Limb (tissue), 2 donors: Measurements from ENCODE around the gene ARMC9.
"Not testable (repeated sequence)": the region's sequence is repeated elsewhere in the genome, so short reads cannot be mapped to it uniquely, and the experiment has no call there.

Experiments used
- DNase-seq, 2 donors: peaks; one replicate each; pipeline ENCODE4 v3.0.0-alpha.2; 2016; ENCODE audit errors: extremely low spot score in 2 of 2

ARMC9 gene

DNA sequence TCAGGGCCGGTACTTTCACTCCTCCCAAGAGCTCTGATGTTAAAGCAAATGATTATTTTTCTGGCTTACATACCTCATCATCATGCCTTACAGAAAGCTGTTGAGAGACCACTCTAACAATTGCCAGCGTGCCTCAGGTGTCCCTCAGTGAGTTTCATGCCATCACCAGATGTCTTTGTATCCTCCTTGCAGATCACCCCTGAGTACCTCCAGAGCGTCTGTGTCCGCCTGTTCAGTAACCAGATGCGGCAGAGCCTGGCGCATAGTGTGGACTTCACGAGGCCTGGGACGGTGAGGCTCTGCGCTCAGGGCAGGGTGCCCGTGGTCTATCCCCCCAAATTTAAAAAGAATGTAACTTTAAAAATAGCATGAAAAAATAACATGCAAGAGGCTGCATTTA is 41.3 kb downstream of the ARMC9 start:
- DNase-seq: no peak

DNA sequence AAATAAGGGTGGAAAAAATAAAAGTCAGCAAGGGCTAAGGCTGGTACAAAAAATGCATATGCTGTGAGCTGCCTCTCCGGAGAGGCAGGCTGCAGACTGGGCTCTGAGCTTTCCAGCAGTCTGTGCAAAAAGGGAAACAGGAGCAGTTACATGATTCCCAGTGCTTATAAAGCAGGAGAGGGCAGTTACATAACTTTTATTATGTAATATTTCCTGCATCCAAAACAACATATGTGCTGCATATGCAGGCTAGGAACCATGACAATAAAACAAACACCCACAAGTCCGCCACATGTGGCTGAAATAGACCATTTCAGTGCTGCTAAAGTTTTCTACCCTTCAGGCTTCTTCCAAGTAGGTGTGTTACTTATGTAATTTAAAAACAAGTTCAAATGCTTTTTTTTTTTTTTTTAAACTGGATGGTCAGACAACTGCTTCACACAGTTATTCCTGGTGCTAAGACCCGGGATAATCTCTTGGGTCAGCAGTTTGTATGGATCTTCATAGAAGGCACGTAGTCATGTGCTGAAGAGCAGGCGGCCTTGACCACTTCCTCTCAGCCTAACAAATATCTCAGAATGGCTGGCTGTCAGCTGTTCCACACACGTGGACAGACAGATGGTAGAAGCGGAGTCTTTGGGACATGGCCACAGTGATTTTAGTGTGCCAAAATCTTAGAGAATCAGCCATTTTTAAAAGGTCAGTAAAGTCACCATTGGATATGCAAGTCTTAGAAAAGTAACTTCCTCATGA is 43.5 kb downstream of the ARMC9 start:
- peak in 1 of 2 donors; percentile 16 for DNase-seq

DNA sequence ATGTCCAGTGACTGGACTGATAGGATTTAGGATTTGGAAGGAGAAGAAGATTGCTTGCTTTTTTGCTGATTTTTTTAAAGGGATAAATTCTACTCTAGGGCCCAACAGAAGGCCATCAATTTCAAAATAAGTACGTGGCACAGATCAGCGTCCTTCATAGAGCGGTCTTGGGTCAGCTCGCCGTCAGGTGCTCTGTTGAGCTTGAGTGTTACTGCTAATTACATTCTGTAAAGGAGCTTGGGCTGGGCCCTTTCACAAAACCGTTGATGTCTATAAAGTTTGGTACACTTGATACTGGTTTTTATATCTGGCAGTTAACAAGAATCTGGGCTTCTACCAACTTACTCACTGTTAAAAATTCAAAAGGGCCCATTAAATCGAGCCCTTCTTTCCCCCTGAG is 45.4 kb downstream of the ARMC9 start:
- DNase-seq: no peak

DNA sequence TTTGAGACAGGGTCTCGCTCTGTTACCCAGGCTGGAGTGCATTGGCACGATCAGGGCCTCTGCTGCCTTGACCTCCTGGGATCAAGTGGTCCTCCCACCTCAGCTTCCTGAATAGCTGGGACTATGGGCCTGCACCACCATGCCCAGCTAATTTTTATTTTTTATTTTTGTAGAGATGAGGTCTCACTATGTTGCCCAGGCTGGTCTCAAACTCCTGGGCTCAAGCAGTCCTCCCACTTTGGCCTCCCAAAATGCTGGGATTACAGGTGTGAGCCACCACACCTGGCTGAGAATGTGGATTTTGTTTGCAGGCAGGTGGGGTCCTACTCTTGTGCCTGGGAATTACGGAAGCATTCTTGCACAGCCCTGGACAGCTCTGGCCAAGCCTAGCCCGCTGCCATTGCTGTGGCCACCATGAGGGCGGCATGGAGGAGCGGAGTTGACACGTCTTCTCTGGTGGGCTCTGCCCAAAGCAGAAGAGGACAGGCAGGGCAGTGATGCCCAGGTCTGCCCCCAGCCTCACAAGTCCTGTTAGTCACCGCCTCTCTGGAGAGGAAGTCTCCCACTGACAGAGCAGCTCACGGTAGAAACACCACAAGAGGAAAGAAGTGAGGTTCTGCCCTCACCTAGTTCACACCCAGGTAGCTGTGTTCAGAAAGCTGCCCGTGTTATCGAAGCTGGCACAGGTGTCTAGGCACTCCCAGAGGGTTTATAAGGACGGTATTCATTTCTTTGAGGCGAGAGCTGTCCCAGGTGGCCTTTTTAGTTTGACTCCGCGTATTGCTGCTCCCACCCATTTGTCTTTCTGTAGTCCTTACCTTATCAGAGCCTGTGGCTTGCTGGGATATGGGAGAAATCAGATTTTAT is 46.2 kb downstream of the ARMC9 start:
- DNase-seq: no peak

GRCh38 chr2:231245249-231246094 is 47.0 kb downstream of the ARMC9 start:
- no peak for DNase-seq

DNA sequence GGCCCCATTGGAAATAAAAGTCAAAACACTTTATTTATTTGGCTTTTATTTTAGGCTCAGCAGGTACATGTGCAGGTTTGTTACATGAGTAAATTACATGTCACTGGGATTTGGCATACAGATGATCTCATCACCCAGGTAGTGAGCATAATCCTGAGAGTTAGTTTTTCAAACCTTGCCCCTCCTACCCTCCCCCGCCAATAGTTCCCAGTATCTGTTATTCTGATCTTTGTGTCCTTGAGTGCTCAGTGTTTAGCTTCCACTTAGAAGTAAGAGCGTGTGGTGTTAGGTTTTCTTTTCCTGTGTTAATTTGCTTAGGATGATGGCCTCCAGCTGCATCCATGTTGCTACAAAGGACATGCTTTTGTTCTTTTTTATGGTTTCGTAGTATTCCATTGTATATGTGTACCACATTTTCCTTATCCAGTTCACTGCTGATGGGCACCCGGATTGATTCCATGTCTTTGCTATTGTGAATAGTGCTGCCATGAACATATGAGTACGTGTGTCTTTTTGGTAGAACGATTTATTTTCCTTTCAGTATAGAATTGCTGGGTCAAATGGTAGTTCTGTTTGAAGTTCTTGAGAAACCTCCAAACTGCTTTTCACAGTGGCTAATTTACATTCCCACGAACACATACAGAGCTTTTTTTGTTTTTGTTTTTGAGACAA is 47.9 kb downstream of the ARMC9 start:
- no peak for DNase-seq

- DNase-seq: no peak
These were observed 51.7 kb downstream of the ARMC9 start for GRCh38 chr2:231250146-231250545.

GRCh38 chr2:231250698-231251097 is 52.3 kb downstream of the ARMC9 start:
- DNase-seq: no peak

GRCh38 chr2:231253292-231253691 is 54.9 kb downstream of the ARMC9 start:
- not testable (repeated sequence) for DNase-seq

DNA sequence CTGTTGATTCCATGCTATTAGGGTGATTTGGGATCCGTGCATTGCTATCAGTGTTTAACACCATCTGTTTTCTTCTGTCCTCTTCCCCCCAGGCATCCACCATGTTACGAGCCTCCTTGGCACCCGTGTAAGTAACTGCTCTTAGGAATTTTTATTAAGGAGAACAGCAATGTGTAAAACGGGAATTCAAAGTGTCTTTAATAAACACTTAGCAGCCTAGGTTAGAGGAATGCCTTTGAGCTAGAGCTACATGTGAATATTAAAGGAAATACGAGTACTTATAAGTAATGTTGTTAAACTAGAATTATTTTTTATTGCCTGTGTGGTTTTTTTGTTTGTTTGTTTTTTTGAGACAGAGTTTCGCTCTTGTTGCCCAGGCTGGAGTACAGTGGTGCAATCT is 58.1 kb downstream of the ARMC9 start:
- DNase-seq: no peak

GRCh38 chr2:231257763-231258162 is 59.3 kb downstream of the ARMC9 start:
- DNase-seq: no peak

- DNase-seq: no peak
These were observed 60.3 kb downstream of the ARMC9 start for GRCh38 chr2:231258701-231259100.

DNA sequence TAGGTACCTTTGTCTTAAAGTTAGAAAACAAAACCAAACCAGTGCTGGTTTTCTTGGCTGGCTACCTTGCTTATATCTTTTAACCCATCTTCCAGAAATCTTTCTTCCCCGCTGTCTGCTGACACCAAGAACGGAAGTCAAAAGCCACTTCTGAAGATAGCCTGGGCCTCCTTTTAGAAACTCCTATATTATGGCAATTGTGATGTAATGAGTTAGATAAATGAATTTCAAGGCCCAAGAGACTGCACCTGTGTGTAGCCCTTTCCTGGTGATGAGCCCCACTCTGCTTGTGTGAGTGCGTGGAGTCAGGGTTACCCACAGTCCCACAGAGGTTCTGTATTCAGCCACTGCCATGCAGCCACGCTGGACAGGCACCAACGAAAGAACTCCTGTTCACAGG is 60.7 kb downstream of the ARMC9 start:
- DNase-seq: no peak

DNA sequence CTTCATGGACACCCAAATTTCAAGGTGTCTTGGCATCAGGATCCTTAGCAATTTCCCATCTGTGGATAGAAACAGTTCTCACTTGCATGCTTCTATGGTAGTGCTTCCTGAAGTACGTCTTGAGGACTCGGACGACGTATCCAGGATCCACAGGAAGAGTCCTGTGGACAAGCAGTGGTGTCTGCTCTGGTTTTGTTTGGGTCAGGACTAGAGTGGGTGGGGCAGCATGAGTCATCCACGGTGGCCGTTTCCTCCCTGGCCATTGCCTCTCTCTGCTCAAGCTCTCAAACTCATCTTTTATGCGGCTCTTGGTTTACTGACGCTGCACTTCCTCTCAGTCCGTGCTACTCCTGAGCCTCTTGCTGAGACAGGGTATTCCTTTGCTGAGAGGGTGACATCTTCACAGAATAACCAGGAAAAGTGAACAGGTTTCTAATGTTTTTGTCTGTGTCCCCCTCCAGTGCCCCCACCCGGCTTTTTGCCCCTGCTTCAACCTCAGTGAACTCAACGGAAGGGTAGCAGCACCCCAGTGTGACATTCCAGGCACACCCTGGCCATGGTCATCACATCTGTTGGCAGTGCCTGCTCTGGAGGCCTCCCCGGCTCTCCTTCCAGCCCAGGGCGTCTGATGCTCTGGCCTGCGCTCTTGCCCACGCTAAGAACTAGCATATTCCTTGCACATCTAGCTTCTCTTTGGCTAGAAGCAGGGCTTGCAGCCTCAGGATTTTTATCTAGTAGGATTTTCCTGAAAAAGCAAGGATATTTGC is 62.2 kb downstream of the ARMC9 start:
- DNase-seq: no peak

DNA sequence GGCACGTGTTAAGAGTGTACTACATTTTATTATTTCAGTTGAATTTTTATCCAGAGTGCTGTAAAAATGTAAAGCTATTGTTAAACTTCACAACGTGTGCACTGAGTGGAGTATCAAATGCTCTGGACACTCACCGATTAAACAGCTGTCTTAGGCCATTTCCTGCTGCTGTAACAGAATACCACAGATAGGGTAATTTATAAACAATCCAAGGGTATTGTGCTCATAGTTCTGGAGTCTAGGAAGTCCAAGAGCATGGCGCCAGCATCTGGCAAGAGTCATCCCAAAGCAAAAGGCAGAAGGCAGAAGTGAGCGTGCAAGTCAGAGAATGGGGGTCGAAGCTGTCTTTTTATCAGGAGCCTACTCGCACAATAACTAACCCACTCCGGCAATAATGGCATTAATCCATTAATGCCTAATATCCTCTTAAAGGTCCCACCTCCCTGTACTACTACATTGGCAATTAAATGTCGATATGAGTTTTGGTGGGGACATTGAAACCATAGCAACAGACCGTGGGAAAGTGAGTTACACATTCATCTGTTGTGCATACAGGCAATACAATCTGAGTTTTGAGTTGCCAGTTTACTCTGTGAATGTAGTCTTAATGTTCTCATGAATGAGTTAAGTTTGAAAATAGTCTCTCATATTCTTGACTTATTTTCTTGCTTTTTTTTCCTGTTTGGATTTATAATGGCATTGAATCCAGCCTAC is 64.8 kb downstream of the ARMC9 start:
- no peak for DNase-seq

DNA sequence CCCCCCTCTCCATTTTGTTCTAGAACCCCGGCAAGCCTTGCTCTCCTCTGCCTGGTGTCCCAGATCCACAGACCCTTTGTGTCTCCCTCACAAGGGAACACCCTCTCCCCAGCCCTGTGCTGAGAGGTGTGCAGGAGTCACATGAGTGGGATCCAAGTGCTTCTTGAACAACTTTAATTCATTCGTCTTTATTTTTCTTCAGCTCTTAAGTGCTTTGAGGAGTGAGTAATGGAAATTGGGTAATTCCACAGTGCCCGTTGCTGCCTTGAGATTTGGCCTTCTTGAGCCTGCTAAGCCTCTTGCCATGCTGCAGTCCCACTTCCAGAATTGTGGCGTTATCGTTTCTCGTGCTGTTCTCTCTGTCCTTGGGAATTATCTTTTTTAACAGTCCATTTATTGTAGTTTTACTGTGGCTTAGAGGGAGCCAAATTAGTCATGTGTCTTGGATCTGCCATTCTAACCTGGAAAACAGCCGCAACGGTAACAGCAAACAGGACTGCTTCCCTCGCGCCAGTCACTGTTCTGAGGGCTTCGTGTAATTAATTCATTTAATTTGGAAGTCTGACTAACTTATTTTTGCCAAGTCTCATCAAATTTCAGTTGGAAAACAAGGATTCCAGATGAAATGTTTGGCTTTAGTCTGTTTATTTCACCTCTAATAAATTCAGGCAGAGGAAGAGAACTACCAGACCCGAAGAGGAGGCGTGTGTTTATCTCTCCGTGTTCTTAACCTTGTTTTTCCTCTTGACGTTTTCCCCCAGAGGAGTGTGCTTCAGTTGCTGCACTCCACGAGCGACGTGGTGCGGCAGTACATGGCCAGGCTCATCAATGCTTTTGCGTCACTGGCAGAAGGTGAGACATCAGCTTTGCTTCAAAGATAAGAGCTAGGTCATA is 72.0 kb downstream of the ARMC9 start:
- DNase-seq: no peak

DNA sequence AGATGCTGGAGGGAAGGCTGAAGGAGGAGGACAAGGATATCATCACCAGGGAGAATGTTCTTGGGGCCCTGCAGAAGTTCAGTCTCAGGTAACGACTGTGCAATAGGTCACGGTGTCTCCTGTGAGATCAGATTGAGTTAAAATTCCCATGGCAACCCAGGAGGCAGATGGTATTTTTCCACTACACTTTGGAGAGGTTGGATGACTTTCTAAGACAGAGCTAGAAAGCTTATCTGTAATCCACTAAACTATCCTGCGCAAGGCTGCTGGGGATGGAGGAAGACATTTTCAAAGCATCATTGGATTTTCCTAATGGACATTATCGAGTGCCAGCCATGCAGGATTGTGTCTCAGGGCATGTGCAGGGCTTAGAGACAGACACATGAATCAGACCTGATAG is 74.6 kb downstream of the ARMC9 start:
- DNase-seq: no peak

DNA sequence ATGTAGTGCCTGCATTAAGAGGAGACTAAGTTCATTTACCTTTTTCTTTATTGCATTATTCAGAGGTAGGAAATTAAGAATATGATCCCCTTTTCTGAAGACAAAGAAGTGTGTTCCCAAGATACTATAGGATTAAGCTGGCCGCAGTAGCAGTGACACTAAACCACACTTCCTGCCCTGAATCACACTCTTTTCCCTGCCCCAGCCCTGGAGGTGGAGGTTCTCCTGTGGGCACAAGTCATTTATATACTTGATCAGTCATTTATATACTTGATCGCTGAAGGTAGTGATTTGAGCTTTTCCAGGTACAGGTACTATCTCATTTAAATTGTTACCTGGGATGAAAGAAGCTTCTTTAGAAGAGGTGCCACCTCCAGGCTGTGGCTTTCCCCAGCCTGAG is 78.6 kb downstream of the ARMC9 start:
- DNase-seq: no peak

DNA sequence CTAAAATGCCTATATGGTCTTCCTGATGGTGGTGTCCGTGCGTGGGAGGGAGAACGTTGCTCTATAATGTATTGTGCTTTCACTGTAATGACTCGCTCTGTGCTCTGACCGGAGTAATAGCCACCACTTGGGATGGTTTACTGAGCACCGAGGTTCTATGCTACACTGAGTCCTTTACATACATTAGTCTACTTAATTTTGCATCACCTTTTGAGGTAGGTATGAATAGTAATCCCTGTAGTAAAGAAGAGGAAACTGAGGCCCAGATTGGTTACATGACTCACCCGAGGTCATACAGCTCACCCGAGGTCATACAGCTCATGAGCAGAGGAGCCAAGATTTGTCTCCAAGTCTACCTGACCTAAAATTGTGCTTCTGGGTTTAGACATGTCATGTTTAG is 79.5 kb downstream of the ARMC9 start:
- DNase-seq: no peak
